HG03064 (cell line): Measurements from ENCODE around the gene MROH9.
"Not testable (repeated sequence)": the region's sequence is repeated elsewhere in the genome, so short reads cannot be mapped to it uniquely, and the experiment has no call there.

Source experiments
- ATAC-seq: cut with Tn5 transposase; IDR thresholded peaks from one replicate; pipeline ENCODE4 v1.9.1; 2021; ENCODE audit warnings: low read depth; ENCODE audit not compliant: unreplicated experiment

Gene MROH9

DNA sequence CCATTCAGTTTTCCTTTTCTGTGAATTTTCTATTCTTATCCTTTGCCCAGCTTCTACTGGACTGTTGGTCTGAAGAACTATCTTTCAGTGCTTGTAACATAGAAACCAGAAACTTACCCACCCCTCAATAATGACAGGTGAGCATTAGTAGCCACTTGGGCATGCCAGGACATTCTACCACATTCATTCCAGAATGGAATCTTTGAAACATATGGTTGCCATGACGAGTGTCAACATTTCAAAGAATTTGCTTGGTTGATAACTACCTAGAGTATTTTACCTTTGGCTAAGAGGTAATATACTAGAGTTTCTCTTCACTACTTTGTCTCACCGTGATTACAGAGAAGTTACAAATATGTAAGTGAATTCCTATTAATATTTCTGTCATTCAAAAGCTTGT, at the start of gene MROH9:
Gene MROH9, plus strand, starts transcription at position 304 of the 400 bp plus-strand sequence. CDS start 10,023 bp downstream, outside the sequence.
- ATAC-seq, result no peak

DNA sequence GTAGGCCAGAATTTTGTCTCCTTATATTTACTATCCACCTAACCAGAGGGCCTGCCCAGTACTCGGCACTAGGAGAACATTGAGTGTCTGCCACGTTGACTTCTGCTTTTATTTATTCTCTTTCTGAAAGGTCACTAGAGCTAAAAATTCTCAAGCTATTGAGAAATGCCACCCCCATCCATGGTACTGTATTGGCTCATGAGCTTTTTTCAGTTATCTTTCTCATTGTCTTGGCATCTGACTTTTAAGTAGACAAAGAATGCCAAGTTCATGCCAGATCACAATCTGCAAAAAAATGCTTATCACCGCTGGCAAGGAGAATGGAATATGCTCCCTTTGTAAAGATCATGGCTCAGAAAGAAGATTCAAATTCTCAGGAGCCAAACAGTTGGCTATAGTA, 49.8 kb upstream of the MROH9 start:
- ATAC-seq, result no peak

GRCh38 chr1:170886460-170886859, 48.9 kb upstream of the MROH9 start:
- no peak for ATAC-seq

- ATAC-seq, result no peak
Observed at GRCh38 chr1:170887726-170888125, 47.6 kb upstream of the MROH9 start.

DNA sequence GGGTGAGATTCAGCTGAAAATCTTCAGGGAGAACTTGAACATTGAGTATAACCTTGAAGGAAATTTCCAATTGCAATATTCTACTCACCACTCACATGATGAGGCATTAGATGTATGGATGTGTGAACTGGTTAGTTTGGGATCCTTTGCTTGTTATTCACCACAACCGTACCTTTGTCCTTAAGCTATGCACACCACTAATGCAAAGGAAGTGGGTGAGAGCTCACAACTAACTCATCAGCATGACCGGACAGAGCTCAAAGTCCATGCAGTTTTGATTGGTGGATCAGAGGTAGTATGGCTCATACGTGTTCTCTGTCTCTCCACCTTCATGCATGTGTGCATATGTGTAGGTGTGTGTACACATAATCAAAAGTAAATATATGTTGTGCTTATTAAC, 43.5 kb upstream of the MROH9 start:
- no peak for ATAC-seq

GRCh38 chr1:170893655-170894297, 41.6 kb upstream of the MROH9 start:
- no peak for ATAC-seq

DNA sequence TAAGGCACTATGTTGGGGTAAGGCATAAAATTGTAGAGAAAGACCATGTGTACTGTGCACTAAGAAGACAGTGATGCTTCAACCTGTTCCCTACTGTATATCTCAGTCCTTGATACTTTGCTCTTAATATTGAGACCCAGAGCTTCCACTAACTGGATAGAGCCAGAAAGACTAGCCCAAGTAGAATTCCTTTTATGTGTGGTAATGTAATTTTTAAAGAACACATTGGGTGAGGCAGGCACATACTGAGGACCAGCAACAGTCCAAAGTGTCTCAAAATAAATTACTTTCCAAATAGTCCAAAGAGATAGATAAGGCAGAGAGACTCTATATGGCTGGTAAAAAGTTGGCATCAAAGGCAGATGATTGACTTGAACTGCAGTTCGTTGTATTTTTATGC, 31.4 kb upstream of the MROH9 start:
- no peak for ATAC-seq

GRCh38 chr1:170908942-170909341, 26.4 kb upstream of the MROH9 start:
- ATAC-seq, result no peak

GRCh38 chr1:170910273-170910672, 25.1 kb upstream of the MROH9 start:
- no peak for ATAC-seq

DNA sequence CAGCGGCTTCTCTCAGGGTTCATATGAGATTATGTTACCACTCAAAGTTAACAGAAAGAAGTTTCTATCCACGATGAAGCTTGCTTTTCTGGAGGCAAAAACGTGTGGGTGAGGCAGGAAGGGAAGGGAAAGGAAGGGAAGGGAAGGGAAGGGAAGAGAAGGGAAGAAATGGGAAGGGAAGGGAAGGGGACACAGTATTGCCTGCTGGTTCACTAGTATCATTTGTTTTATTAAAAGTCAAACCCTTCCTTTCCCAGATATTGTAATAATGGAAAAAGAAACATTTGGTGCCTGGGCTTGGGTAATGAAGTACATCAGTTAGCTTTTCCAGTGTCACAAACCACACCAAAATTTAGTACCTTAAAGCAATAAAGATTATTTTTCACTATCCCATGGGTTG, 18.0 kb upstream of the MROH9 start:
- ATAC-seq, result no peak

- not testable (repeated sequence) for ATAC-seq
Observed at GRCh38 chr1:170924656-170925055, 10.7 kb upstream of the MROH9 start.

DNA sequence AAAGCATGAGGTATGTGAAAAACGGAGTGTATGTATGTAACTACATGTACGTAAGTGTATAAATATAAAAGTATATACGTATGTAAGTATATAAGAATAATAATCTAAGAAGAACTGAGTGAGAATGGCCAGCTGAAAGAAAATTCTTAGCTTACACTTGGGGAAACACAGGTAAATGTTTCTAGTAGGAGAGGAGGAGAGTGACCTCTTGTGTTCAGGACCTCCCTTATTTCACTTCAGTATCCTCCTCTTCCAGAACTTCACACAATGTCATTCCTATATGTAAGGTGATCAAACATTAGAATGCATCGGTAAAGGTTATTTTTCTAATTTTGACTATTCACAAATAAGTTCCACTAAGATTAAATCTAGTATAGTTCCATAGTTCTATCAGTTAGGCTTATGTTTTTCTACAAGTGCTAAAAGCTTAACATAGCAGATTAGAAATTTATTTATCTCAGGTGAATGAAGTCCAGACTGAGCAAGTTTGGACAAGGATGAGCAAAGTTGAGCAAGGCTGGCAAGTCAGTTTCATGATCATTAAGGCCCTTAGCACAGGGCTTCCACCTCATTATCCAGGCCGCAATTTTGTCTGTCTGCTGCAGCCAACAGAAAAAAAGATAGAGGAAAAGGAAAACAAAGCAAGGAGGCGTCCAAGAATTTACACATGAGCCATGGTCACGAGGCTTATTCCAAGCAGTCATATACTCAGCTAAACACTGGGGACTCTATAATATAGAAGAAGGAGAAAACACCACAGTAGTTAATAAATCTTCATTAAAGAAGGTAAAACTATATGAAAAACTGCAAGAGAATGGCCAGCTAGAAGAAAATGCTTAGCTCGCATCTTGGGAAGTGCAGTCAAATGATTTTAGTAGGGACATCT, 7.1 kb upstream of the MROH9 start:
- ATAC-seq, result no peak

- ATAC-seq, result no peak
Observed at GRCh38 chr1:170929412-170929834, 5.9 kb upstream of the MROH9 start.

DNA sequence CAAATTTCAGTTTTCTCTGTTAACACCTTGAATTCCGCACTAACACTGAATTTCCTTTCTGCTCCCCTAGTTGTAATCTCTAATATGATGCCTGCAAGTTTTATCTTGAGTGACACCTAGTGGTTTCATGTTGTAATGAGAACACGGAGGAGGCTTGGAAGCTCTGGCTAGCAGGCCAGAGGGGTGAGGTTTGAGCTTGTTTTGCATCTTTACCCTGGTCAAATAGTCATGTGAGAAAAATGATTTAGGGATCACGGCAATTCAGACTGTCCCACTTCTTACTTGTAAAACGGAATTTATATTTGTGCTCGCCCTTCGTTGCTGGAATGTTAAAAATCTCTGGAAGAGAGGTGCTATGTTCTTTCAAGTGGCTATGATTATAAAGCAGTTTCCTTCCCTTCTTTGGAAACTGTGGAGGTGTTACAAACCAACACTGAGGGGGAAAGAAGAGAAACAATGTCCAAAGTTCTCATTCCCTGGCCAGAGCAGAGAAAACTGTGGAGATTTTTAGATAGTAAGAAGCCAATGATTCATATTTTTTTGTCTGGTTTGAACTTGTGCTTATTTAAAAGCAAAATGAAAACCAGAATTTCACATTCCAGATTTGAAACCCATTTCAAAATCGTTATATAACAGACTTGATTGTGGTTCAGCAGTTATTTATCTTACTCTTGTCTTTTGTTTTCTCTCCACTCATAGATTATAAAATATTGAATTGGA, 5.3 kb upstream of the MROH9 start:
- peak; percentile 89 for ATAC-seq

- no peak for ATAC-seq
Observed at GRCh38 chr1:170931650-170932049, 3.7 kb upstream of the MROH9 start.

DNA sequence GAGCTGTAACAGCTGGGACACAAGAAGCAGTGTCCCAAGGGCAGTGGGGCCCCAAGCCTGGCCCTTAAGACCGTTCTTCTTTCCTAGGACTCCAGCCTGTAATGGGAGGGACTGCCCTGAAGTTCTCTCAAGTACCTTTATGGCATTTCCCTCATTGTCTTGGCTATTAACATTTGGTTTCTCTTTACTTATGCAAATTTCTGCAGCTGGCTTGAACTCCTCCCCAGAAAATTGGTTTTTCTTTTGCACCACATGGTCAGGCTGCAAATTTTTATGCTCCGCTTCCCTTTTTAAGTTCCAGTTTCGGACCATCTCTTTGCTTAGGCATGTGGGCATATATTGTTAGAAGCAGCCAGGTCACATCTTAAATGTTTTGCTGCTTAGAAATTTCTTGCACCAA, 3.1 kb upstream of the MROH9 start:
- no peak for ATAC-seq

DNA sequence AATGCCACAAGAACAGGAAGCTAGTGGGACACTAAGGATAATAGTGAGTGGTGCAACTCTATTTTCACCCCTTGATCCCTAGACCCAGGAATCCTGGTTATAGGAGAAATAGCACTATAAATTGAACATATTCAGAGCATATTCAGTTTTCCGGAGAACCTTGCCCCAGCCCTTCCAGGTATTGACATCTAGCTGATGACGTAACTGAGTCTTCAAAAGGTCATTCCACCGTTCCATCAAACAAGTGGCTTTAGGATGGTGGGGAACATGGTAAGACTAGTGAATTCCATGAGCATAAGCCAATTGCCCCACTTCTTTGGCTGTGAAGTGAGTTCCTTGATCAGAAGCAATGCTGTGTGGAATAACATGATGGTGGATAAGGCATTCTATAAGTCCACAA, 2.9 kb downstream of the MROH9 start:
- ATAC-seq, result no peak

- ATAC-seq, result no peak
Observed at GRCh38 chr1:170939476-170939875, 4.1 kb downstream of the MROH9 start.

- not testable (repeated sequence) for ATAC-seq
Observed at GRCh38 chr1:170951744-170952143, 16.4 kb downstream of the MROH9 start.

GRCh38 chr1:170959385-170959784, 24.1 kb downstream of the MROH9 start:
- no peak for ATAC-seq

- no peak for ATAC-seq
Observed at GRCh38 chr1:170964506-170964905, 29.2 kb downstream of the MROH9 start.
